ENCODE measurements around the gene TRIML2.

TRIML2 gene

DNA sequence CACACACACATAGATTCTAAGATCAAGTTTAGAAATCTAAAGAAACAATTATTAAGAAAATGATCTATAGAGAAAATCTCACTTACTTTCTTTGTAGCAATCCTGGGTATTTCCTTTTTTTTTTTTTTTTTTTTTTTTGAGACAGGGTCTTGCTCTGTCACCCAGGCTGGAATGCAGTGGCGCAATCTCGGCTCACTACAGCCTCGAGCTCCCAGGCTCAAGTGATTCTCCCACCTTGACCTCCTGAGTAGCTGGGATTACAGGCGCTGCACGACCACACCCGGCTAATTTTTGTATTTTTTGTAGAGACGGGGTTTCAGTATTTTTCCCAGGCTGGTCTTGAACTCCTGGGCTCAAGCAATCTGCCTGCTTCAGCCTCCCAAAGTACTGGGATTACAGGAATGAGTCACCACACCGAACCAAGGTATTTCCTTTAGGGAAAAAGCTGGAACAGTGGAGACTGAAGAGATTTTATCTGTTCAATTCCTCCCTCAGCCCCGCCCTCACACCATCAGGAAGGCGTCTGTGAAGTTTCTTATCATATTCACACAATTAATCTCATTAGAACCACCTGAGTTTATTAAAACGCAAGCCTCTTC is at the start of gene TRIML2:
TRIML2 (minus strand) TSS at position 447 of the 599 bp plus-strand sequence. CDS start 4,235 bp downstream, outside the sequence.
- Histone ChIP-seq H3K9me3 (ENCODE audit: control insufficient read depth in 2 of 2, low read length in 2 of 2) (no peaks in the 10 kb centered on the region), H3K4me1 (ENCODE audit: control insufficient read depth in 2 of 2, insufficient read depth in 2 of 2, low read length in 2 of 2) (no peaks in the 10 kb centered on the region), H3K36me3 (ENCODE audit: control insufficient read depth in 2 of 2, insufficient read depth in 2 of 2, low read length in 2 of 2) (no peaks in the 10 kb centered on the region), H3K27me3 (ENCODE audit: control insufficient read depth in 2 of 2, insufficient read depth in 2 of 2, low read length in 2 of 2) (no peaks in the 10 kb centered on the region), H3K4me3 (ENCODE audit: low read length in 2 of 2) (no peak within 1 kb of the TSS), H3K9ac (ENCODE audit: low read depth in 1 of 2, low read length in 2 of 2) (no peak within 1 kb of the TSS), H3K27ac (ENCODE audit: low read depth in 2 of 2, low read length in 2 of 2) (no peak within 1 kb of the TSS)

- Histone ChIP-seq H3K27me3 (ENCODE audit: control insufficient read depth in 2 of 2, insufficient read depth in 2 of 2, low read length in 2 of 2) (no peaks in the 10 kb centered on the region), H3K36me3 (ENCODE audit: control insufficient read depth in 2 of 2, insufficient read depth in 2 of 2, low read length in 2 of 2) (no peaks in the 10 kb centered on the region), H3K9me3 (ENCODE audit: control insufficient read depth in 2 of 2, low read length in 2 of 2) (no peaks in the 10 kb centered on the region), H3K9ac (ENCODE audit: low read depth in 1 of 2, low read length in 2 of 2) (no peak overlapping the region), H3K27ac (ENCODE audit: low read depth in 2 of 2, low read length in 2 of 2) (no peak overlapping the region), H3K4me3 (ENCODE audit: low read length in 2 of 2) (no peak overlapping the region), H3K4me1 (ENCODE audit: control insufficient read depth in 2 of 2, insufficient read depth in 2 of 2, low read length in 2 of 2) (no peaks in the 10 kb centered on the region)
Measured at GRCh38 chr4:188158336-188158735, 48.9 kb upstream of the TRIML2 start.

DNA sequence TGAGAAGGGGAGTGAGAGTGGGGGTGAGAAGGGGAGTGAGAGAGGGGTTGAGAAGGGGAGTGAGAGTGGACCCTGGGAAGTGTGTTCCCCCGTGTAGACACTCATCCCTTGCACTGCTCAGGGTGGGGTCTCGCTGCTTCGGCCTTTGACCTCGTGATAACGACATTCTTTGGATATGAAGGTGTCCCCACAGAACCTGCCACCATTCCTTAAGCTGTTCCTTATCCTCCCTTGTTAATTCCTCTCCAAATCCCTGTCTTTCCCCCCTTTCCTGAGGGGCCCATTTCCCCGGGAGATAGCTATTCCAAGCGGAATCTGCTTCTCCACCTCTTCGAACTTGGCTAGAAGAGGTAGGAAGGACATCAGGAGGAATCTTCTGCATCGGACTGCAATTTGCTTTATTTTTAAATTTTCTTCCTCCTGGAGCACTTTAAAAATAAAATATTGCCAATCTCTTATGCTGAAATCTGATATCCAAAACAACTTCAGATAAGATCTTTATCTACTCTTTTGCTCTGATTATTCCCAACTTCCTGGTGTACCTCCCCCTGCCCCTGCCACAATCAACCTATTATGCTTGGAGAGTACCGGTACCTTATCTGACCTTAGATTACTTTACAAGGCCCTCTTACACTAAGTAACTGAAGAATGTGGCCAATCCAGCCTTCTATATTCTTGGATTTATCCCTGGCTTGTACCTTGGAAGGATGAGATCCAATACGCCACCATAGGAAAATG is 45.4 kb upstream of the TRIML2 start:
- H3K27me3 ChIP-seq (ENCODE audit: control insufficient read depth in 2 of 2, insufficient read depth in 2 of 2, low read length in 2 of 2): no peaks in the 10 kb centered on the region
- H3K9ac ChIP-seq (ENCODE audit: low read depth in 1 of 2, low read length in 2 of 2): no peak overlapping the region
- no peak overlapping the region for H3K27ac ChIP-seq (ENCODE audit: low read depth in 2 of 2, low read length in 2 of 2)
- H3K4me3 ChIP-seq (ENCODE audit: low read length in 2 of 2): peak overlapping the region in 1 of 2 donors; percentile 24
- no peaks in the 10 kb centered on the region for H3K36me3 ChIP-seq (ENCODE audit: control insufficient read depth in 2 of 2, insufficient read depth in 2 of 2, low read length in 2 of 2)
- no peaks in the 10 kb centered on the region for H3K9me3 ChIP-seq (ENCODE audit: control insufficient read depth in 2 of 2, low read length in 2 of 2)
- no peaks in the 10 kb centered on the region for H3K4me1 ChIP-seq (ENCODE audit: control insufficient read depth in 2 of 2, insufficient read depth in 2 of 2, low read length in 2 of 2)

GRCh38 chr4:188147776-188148175 is 38.4 kb upstream of the TRIML2 start:
- Histone ChIP-seq H3K27ac (ENCODE audit: low read depth in 2 of 2, low read length in 2 of 2) (no peak overlapping the region), H3K9ac (ENCODE audit: low read depth in 1 of 2, low read length in 2 of 2) (no peak overlapping the region), H3K36me3 (ENCODE audit: control insufficient read depth in 2 of 2, insufficient read depth in 2 of 2, low read length in 2 of 2) (no peaks in the 10 kb centered on the region), H3K4me1 (ENCODE audit: control insufficient read depth in 2 of 2, insufficient read depth in 2 of 2, low read length in 2 of 2) (no peaks in the 10 kb centered on the region), H3K4me3 (ENCODE audit: low read length in 2 of 2) (no peak overlapping the region), H3K9me3 (ENCODE audit: control insufficient read depth in 2 of 2, low read length in 2 of 2) (no peaks in the 10 kb centered on the region), H3K27me3 (ENCODE audit: control insufficient read depth in 2 of 2, insufficient read depth in 2 of 2, low read length in 2 of 2) (no peaks in the 10 kb centered on the region)

DNA sequence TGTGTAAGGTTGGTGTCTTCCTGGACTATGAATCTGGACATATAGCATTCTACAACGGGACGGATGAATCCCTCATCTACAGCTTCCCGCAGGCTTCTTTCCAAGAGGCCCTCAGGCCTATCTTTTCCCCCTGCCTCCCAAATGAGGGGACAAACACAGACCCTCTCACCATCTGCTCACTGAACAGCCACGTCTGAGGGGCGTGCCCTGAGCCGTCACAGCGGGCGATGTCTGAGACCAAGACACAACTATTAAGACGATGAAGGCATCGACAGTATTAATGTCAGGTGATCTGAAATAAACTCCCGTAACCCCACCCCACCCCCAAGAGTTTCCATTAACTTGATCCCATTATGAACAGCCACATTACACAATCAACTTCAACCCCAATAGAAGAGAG is 37.8 kb upstream of the TRIML2 start:
- H3K9ac ChIP-seq (ENCODE audit: low read depth in 1 of 2, low read length in 2 of 2): no peak overlapping the region
- H3K27ac ChIP-seq (ENCODE audit: low read depth in 2 of 2, low read length in 2 of 2): no peak overlapping the region
- H3K9me3 ChIP-seq (ENCODE audit: control insufficient read depth in 2 of 2, low read length in 2 of 2): no peaks in the 10 kb centered on the region
- H3K27me3 ChIP-seq (ENCODE audit: control insufficient read depth in 2 of 2, insufficient read depth in 2 of 2, low read length in 2 of 2): no peaks in the 10 kb centered on the region
- H3K36me3 ChIP-seq (ENCODE audit: control insufficient read depth in 2 of 2, insufficient read depth in 2 of 2, low read length in 2 of 2): no peaks in the 10 kb centered on the region
- no peaks in the 10 kb centered on the region for H3K4me1 ChIP-seq (ENCODE audit: control insufficient read depth in 2 of 2, insufficient read depth in 2 of 2, low read length in 2 of 2)
- no peak overlapping the region for H3K4me3 ChIP-seq (ENCODE audit: low read length in 2 of 2)

- Histone ChIP-seq H3K27me3 (ENCODE audit: control insufficient read depth in 2 of 2, insufficient read depth in 2 of 2, low read length in 2 of 2) (no peaks in the 10 kb centered on the region), H3K9ac (ENCODE audit: low read depth in 1 of 2, low read length in 2 of 2) (no peak overlapping the region), H3K4me1 (ENCODE audit: control insufficient read depth in 2 of 2, insufficient read depth in 2 of 2, low read length in 2 of 2) (no peaks in the 10 kb centered on the region), H3K36me3 (ENCODE audit: control insufficient read depth in 2 of 2, insufficient read depth in 2 of 2, low read length in 2 of 2) (no peaks in the 10 kb centered on the region), H3K4me3 (ENCODE audit: low read length in 2 of 2) (no peak overlapping the region), H3K27ac (ENCODE audit: low read depth in 2 of 2, low read length in 2 of 2) (no peak overlapping the region), H3K9me3 (ENCODE audit: control insufficient read depth in 2 of 2, low read length in 2 of 2) (no peaks in the 10 kb centered on the region)
Measured at GRCh38 chr4:188146618-188147017, 37.2 kb upstream of the TRIML2 start.

GRCh38 chr4:188145601-188146000 is 36.2 kb upstream of the TRIML2 start:
- Histone ChIP-seq H3K9ac (ENCODE audit: low read depth in 1 of 2, low read length in 2 of 2) (no peak overlapping the region), H3K27ac (ENCODE audit: low read depth in 2 of 2, low read length in 2 of 2) (no peak overlapping the region)

DNA sequence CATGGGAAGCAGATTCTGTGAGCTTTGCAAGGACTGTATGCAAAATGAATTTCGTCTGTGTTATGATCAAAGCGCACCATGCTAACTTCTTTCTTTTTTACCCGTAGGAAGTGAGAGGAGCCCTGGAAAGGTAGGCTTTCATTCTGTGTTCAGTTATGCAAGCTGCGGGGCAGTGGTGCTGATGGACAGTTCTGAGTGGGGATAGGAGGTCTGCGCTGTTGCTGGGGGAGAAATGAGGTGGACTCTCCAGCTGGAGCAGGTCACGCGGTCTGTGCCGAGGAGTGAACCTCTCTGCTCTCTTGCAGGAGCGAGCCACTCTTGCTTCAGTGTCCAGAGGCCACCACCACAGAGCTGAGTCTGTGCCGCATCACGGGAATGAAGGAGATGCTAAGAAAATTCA is 34.3 kb upstream of the TRIML2 start:
- no peaks in the 10 kb centered on the region for H3K36me3 ChIP-seq (ENCODE audit: control insufficient read depth in 2 of 2, insufficient read depth in 2 of 2, low read length in 2 of 2)
- H3K4me1 ChIP-seq (ENCODE audit: control insufficient read depth in 2 of 2, insufficient read depth in 2 of 2, low read length in 2 of 2): no peaks in the 10 kb centered on the region
- no peak overlapping the region for H3K9ac ChIP-seq (ENCODE audit: low read depth in 1 of 2, low read length in 2 of 2)
- H3K27me3 ChIP-seq (ENCODE audit: control insufficient read depth in 2 of 2, insufficient read depth in 2 of 2, low read length in 2 of 2): no peaks in the 10 kb centered on the region
- no peak overlapping the region for H3K4me3 ChIP-seq (ENCODE audit: low read length in 2 of 2)
- H3K9me3 ChIP-seq (ENCODE audit: control insufficient read depth in 2 of 2, low read length in 2 of 2): no peaks in the 10 kb centered on the region
- H3K27ac ChIP-seq (ENCODE audit: low read depth in 2 of 2, low read length in 2 of 2): no peak overlapping the region

More at GRCh38 chr4:188145601-188146000, 36.2 kb upstream of the TRIML2 start:
- Histone ChIP-seq H3K4me3 (ENCODE audit: low read length in 2 of 2) (no peak overlapping the region), H3K4me1 (ENCODE audit: control insufficient read depth in 2 of 2, insufficient read depth in 2 of 2, low read length in 2 of 2) (no peaks in the 10 kb centered on the region), H3K9me3 (ENCODE audit: control insufficient read depth in 2 of 2, low read length in 2 of 2) (no peaks in the 10 kb centered on the region), H3K36me3 (ENCODE audit: control insufficient read depth in 2 of 2, insufficient read depth in 2 of 2, low read length in 2 of 2) (no peaks in the 10 kb centered on the region), H3K27me3 (ENCODE audit: control insufficient read depth in 2 of 2, insufficient read depth in 2 of 2, low read length in 2 of 2) (no peaks in the 10 kb centered on the region)

- Histone ChIP-seq H3K9me3 (ENCODE audit: control insufficient read depth in 2 of 2, low read length in 2 of 2) (no peaks in the 10 kb centered on the region), H3K4me3 (ENCODE audit: low read length in 2 of 2) (no peak overlapping the region), H3K27me3 (ENCODE audit: control insufficient read depth in 2 of 2, insufficient read depth in 2 of 2, low read length in 2 of 2) (no peaks in the 10 kb centered on the region), H3K9ac (ENCODE audit: low read depth in 1 of 2, low read length in 2 of 2) (no peak overlapping the region), H3K27ac (ENCODE audit: low read depth in 2 of 2, low read length in 2 of 2) (no peak overlapping the region), H3K36me3 (ENCODE audit: control insufficient read depth in 2 of 2, insufficient read depth in 2 of 2, low read length in 2 of 2) (no peaks in the 10 kb centered on the region), H3K4me1 (ENCODE audit: control insufficient read depth in 2 of 2, insufficient read depth in 2 of 2, low read length in 2 of 2) (no peaks in the 10 kb centered on the region)
Measured at GRCh38 chr4:188139671-188140070, 30.3 kb upstream of the TRIML2 start.

GRCh38 chr4:188139141-188139540 is 29.7 kb upstream of the TRIML2 start, which contains the start of gene TRIML1:
TSS of gene TRIML1 (plus strand) at chr4:188139441. CDS start at chr4:188139559, 118 bp downstream.
- no peak within 1 kb of the TSS for H3K4me3 ChIP-seq (ENCODE audit: low read length in 2 of 2)
- H3K9me3 ChIP-seq (ENCODE audit: control insufficient read depth in 2 of 2, low read length in 2 of 2): no peaks in the 10 kb centered on the region
- H3K27me3 ChIP-seq (ENCODE audit: control insufficient read depth in 2 of 2, insufficient read depth in 2 of 2, low read length in 2 of 2): no peaks in the 10 kb centered on the region
- H3K27ac ChIP-seq (ENCODE audit: low read depth in 2 of 2, low read length in 2 of 2): no peak within 1 kb of the TSS
- no peaks in the 10 kb centered on the region for H3K4me1 ChIP-seq (ENCODE audit: control insufficient read depth in 2 of 2, insufficient read depth in 2 of 2, low read length in 2 of 2)
- no peaks in the 10 kb centered on the region for H3K36me3 ChIP-seq (ENCODE audit: control insufficient read depth in 2 of 2, insufficient read depth in 2 of 2, low read length in 2 of 2)
- H3K9ac ChIP-seq (ENCODE audit: low read depth in 1 of 2, low read length in 2 of 2): no peak within 1 kb of the TSS
